HepG2 (cell line): ENCODE results near the gene U2AF1L4. TPM values are rescaled to one million over a fixed set of nuclear protein-coding genes. Genes with fewer than 3 reads are reported as not detected.

Experiments
- E2F2 ChIP-seq: sonication (generic); formaldehyde crosslinking; IDR thresholded peaks from 2 replicates; pipeline ENCODE4 v1.4.0; 2020; ENCODE audit warnings: missing genetic modification reagents, borderline replicate concordance
- ELF1 ChIP-seq: sonication (generic); formaldehyde crosslinking; IDR thresholded peaks from 2 replicates; pipeline ENCODE4 v1.4.0; 2020; ENCODE audit warnings: missing genetic modification reagents
- LRRFIP1 ChIP-seq: sonication (generic); formaldehyde crosslinking; conservative IDR thresholded peaks from 2 replicates; pipeline ENCODE4 v1.4.0; 2020; ENCODE audit warnings: missing genetic modification reagents
- SATB2 ChIP-seq: sonication (generic); formaldehyde crosslinking; IDR thresholded peaks from 2 replicates; pipeline ENCODE4 v1.5.0; 2020; ENCODE audit warnings: missing genetic modification reagents
- ZFY ChIP-seq: sonication (generic); formaldehyde crosslinking; IDR thresholded peaks from 2 replicates; pipeline ENCODE4 v1.4.0; 2020; ENCODE audit warnings: missing genetic modification reagents
- polyA plus RNA-seq, 8 experiments: library from polyadenylated mRNA; depleted of rRNA in 3 of 8; stranded (reverse) in 7 of 8; unstranded in 1 of 8; fragments of >200 nt; fragmentation: Illumina TruSeq in 4 of 8; extraction: Trizol in 4 of 8; gene quantifications; 2 replicates each; pipeline versions ENCODE4 v1.2.1 to v1.2.3, GENCODE V29; 2011 to 2016; ENCODE audit warnings: low read depth in 4 of 8, missing spikeins in 1 of 8, mixed read lengths in 1 of 8; ENCODE audit not compliant: insufficient read depth in 1 of 8
- total RNA-seq, 5 experiments: library from RNA; depleted of rRNA; stranded (reverse); fragments of >200 nt; fragmentation: Illumina TruSeq; extraction: Trizol; gene quantifications; 2 replicates each; pipeline ENCODE4 v1.2.3, GENCODE V29; 2016; ENCODE audit warnings: low read depth in 1 of 5
- TF ChIP-seq, protein P1 (sequence below), 2 experiments: IDR thresholded peaks; 2 replicates each; pipeline ENCODE4 v1.6.1; 2011 to 2012; ENCODE audit warnings: low read length in 2 of 2, borderline replicate concordance in 1 of 2, low read depth in 1 of 2, mild to moderate bottlenecking in 1 of 2, moderate library complexity in 1 of 2
- TF ChIP-seq, protein P2 (sequence below): sonication (generic); formaldehyde crosslinking; IDR thresholded peaks from 2 replicates; pipeline ENCODE4 v1.5.1; 2020; ENCODE audit warnings: mild to moderate bottlenecking, missing genetic modification reagents, moderate library complexity
- TF ChIP-seq, protein P3 (sequence below): sonication (generic); formaldehyde crosslinking; IDR thresholded peaks from 2 replicates; pipeline ENCODE4 v1.5.0; 2020; ENCODE audit warnings: missing genetic modification reagents
- TF ChIP-seq, protein P4 (sequence below): sonication (generic); formaldehyde crosslinking; IDR thresholded peaks from 2 replicates; pipeline ENCODE4 v1.4.0; 2020; ENCODE audit warnings: missing genetic modification reagents

U2AF1L4 gene
- total and polyA plus RNA-seq, 2 of the 13 experiments (the other 11 are each of a cell fraction or from before 2014, with no cell fraction given) = 7.9 to 15.4 TPM

DNA sequence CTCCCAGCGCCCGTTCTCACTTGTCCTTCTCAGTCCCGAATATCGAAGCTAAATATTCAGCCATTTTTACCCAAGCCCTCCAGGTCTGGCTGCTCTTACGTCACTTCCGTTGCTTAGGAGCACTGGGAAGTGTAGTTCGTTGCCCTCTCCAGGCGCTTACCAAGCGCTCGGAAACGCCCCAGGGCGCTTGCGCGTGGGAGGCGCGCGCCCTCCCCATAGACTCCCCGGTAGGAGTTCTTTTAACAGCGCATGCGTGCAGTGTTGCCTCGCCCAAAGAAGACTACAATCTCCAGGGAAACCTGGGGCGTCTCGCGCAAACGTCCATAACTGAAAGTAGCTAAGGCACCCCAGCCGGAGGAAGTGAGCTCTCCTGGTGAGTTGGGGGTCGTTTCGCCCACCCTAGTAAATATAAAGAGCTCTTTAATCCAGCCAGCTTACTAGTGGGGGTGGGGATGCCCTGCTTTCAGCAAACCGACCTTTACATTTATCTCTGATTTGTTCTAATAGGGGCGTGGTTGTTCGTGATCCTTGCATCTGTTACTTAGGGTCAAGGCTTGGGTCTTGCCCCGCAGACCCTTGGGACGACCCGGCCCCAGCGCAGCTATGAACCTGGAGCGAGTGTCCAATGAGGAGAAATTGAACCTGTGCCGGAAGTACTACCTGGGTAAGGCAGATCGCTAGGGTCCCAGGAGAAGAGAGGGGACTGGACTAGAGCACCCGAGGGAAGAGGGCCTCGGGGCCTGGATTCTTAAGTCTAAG lies at the start of gene U2AF1L4, which contains the start of gene PSENEN (continued):
- TF ChIP-seq SATB2 (CRISPR knock-in tag) (no peak), LRRFIP1 (CRISPR knock-in tag) (no peak), E2F2 (CRISPR knock-in tag) (no peak), ZFY (CRISPR knock-in tag) (no peak), ELF1 (CRISPR knock-in tag) (no peak; the same call in 1 of the 2 replicates)
- TF ChIP-seq, protein P1, sequence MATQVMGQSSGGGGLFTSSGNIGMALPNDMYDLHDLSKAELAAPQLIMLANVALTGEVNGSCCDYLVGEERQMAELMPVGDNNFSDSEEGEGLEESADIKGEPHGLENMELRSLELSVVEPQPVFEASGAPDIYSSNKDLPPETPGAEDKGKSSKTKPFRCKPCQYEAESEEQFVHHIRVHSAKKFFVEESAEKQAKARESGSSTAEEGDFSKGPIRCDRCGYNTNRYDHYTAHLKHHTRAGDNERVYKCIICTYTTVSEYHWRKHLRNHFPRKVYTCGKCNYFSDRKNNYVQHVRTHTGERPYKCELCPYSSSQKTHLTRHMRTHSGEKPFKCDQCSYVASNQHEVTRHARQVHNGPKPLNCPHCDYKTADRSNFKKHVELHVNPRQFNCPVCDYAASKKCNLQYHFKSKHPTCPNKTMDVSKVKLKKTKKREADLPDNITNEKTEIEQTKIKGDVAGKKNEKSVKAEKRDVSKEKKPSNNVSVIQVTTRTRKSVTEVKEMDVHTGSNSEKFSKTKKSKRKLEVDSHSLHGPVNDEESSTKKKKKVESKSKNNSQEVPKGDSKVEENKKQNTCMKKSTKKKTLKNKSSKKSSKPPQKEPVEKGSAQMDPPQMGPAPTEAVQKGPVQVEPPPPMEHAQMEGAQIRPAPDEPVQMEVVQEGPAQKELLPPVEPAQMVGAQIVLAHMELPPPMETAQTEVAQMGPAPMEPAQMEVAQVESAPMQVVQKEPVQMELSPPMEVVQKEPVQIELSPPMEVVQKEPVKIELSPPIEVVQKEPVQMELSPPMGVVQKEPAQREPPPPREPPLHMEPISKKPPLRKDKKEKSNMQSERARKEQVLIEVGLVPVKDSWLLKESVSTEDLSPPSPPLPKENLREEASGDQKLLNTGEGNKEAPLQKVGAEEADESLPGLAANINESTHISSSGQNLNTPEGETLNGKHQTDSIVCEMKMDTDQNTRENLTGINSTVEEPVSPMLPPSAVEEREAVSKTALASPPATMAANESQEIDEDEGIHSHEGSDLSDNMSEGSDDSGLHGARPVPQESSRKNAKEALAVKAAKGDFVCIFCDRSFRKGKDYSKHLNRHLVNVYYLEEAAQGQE (IDR thresholded peaks at IDR 0.05; ENCODE audit: borderline replicate concordance in 1 of 2, low read depth in 1 of 2, low read length in 2 of 2) = no peak
- TF ChIP-seq, protein P2, sequence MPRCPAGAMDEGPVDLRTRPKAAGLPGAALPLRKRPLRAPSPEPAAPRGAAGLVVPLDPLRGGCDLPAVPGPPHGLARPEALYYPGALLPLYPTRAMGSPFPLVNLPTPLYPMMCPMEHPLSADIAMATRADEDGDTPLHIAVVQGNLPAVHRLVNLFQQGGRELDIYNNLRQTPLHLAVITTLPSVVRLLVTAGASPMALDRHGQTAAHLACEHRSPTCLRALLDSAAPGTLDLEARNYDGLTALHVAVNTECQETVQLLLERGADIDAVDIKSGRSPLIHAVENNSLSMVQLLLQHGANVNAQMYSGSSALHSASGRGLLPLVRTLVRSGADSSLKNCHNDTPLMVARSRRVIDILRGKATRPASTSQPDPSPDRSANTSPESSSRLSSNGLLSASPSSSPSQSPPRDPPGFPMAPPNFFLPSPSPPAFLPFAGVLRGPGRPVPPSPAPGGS (CRISPR knock-in tag) = 0 out of 2 replicates have a peak, but pooled peaks have one; percentile 22
- TF ChIP-seq, protein P3, sequence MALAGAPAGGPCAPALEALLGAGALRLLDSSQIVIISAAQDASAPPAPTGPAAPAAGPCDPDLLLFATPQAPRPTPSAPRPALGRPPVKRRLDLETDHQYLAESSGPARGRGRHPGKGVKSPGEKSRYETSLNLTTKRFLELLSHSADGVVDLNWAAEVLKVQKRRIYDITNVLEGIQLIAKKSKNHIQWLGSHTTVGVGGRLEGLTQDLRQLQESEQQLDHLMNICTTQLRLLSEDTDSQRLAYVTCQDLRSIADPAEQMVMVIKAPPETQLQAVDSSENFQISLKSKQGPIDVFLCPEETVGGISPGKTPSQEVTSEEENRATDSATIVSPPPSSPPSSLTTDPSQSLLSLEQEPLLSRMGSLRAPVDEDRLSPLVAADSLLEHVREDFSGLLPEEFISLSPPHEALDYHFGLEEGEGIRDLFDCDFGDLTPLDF (CRISPR knock-in tag) = no peak
- TF ChIP-seq, protein P4, sequence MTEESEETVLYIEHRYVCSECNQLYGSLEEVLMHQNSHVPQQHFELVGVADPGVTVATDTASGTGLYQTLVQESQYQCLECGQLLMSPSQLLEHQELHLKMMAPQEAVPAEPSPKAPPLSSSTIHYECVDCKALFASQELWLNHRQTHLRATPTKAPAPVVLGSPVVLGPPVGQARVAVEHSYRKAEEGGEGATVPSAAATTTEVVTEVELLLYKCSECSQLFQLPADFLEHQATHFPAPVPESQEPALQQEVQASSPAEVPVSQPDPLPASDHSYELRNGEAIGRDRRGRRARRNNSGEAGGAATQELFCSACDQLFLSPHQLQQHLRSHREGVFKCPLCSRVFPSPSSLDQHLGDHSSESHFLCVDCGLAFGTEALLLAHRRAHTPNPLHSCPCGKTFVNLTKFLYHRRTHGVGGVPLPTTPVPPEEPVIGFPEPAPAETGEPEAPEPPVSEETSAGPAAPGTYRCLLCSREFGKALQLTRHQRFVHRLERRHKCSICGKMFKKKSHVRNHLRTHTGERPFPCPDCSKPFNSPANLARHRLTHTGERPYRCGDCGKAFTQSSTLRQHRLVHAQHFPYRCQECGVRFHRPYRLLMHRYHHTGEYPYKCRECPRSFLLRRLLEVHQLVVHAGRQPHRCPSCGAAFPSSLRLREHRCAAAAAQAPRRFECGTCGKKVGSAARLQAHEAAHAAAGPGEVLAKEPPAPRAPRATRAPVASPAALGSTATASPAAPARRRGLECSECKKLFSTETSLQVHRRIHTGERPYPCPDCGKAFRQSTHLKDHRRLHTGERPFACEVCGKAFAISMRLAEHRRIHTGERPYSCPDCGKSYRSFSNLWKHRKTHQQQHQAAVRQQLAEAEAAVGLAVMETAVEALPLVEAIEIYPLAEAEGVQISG (CRISPR knock-in tag) = peak; percentile 48
